Keratinocyte (primary cell): ENCODE results near the gene SLC24A5. TPM values are rescaled to one million over a fixed set of nuclear protein-coding genes. Genes with fewer than 3 reads are reported as not detected.

Experiments
- DNase-seq: peaks from one replicate; pipeline ENCODE4 v3.0.0-alpha.2; 2011; ENCODE audit warnings: low read depth, missing footprints, low spot score
- FAIRE-seq: peaks from 2 replicates; lab custom pipeline; 2011; peaks lifted over from hg19 to GRCh38; lab: Jason Lieb, UNC
- H2AFZ ChIP-seq: 2 replicates; pipeline ENCODE4 v1.6.0; 2012; ENCODE audit warnings: low read length, control low read depth, inconsistent platforms; ENCODE audit not compliant: control insufficient read depth
- H3K27ac ChIP-seq: 2 replicates; pipeline ENCODE4 v1.5.1; 2011; ENCODE audit warnings: low read length; ENCODE audit not compliant: control insufficient read depth, insufficient read depth
- H3K27me3 ChIP-seq: 3 replicates; pipeline ENCODE4 v1.6.0; 2011; ENCODE audit warnings: low read length; ENCODE audit not compliant: control insufficient read depth, insufficient read depth; ENCODE audit errors: extremely low read depth
- H3K36me3 ChIP-seq, 2 experiments: 2 replicates in 1 of 2; 3 replicates in 1 of 2; pipeline ENCODE4 v1.5.1; 2011; ENCODE audit warnings: low read length in 2 of 2, mild to moderate bottlenecking in 1 of 2; ENCODE audit not compliant: control insufficient read depth in 2 of 2, insufficient read depth in 2 of 2; ENCODE audit errors: extremely low read depth in 1 of 2
- H3K4me1 ChIP-seq: 3 replicates; pipeline ENCODE4 v1.5.1; 2011; ENCODE audit warnings: low read length; ENCODE audit not compliant: control insufficient read depth, insufficient read depth; ENCODE audit errors: extremely low read depth
- H3K4me2 ChIP-seq: 3 replicates; pipeline ENCODE4 v1.6.0; 2011; ENCODE audit warnings: low read depth, low read length; ENCODE audit not compliant: control insufficient read depth, insufficient read depth; ENCODE audit errors: extremely low read depth
- H3K4me3 ChIP-seq, 3 experiments: fragments of 200-600 bp in 1 of 3; sonication (generic) in 1 of 3; 2 replicates in 2 of 3; 3 replicates in 1 of 3; pipeline ENCODE4 v1.5.1; 2011 to 2016; ENCODE audit warnings: low read length in 3 of 3, mild to moderate bottlenecking in 3 of 3, control low read depth in 2 of 3, inconsistent platforms in 1 of 3, low read depth in 1 of 3, mixed read lengths in 1 of 3, mixed run types in 1 of 3, moderate library complexity in 1 of 3; ENCODE audit not compliant: control insufficient read depth in 2 of 3, insufficient read depth in 2 of 3; ENCODE audit errors: extremely low read depth in 1 of 3
- H3K79me2 ChIP-seq: 2 replicates; pipeline ENCODE4 v1.6.0; 2012; ENCODE audit warnings: low read length; ENCODE audit not compliant: control insufficient read depth, insufficient read depth
- H3K9ac ChIP-seq: 3 replicates; pipeline ENCODE4 v1.6.0; 2011; ENCODE audit warnings: low read length; ENCODE audit not compliant: control insufficient read depth, insufficient read depth; ENCODE audit errors: extremely low read depth
- H3K9me1 ChIP-seq: 3 replicates; pipeline ENCODE4 v1.6.0; 2011; ENCODE audit warnings: low read length; ENCODE audit not compliant: control insufficient read depth, insufficient read depth; ENCODE audit errors: extremely low read depth
- H3K9me3 ChIP-seq: 2 replicates; pipeline ENCODE4 v1.5.1; 2012; ENCODE audit warnings: low read depth, low read length; ENCODE audit not compliant: control insufficient read depth
- H4K20me1 ChIP-seq: 3 replicates; pipeline ENCODE4 v1.6.0; 2011; ENCODE audit warnings: low read length; ENCODE audit not compliant: control insufficient read depth, insufficient read depth; ENCODE audit errors: extremely low read depth
- CTCF ChIP-seq, 3 experiments: IDR thresholded peaks in 1 of 3; conservative IDR thresholded peaks in 1 of 3; optimal IDR thresholded peaks in 1 of 3; 2 replicates in 2 of 3; 3 replicates in 1 of 3; pipeline versions ENCODE3 to v1.5.1; 2011; ENCODE audit warnings: low read length in 3 of 3, mild to moderate bottlenecking in 3 of 3, moderate library complexity in 2 of 3, control low read depth in 1 of 3, inconsistent platforms in 1 of 3; ENCODE audit not compliant: insufficient read depth in 2 of 3; ENCODE audit errors: extremely low read depth in 1 of 3
- EZH2 ChIP-seq: IDR thresholded peaks from one replicate; pipeline ENCODE4 v1.6.1; 2012; ENCODE audit warnings: inconsistent platforms, mild to moderate bottlenecking, low read length, moderate library complexity
- dilution Hi-C: fragments of 300-500 bp; cut with MboI; formaldehyde crosslinking; loops from one replicate; pipeline ENCODE4 v1.7.0; 2020; ENCODE audit warnings: low sequenced_read_pairs; ENCODE audit not compliant: extremely low pct_ligation_motif_present
- polyA plus RNA-seq, 5 experiments: library from polyadenylated mRNA; depleted of rRNA in 3 of 5; stranded (reverse) in 3 of 5; stranded (forward) in 1 of 5; unstranded in 1 of 5; fragments of >200 nt; gene quantifications; 1 replicate in 1 of 5; 2 replicates in 3 of 5; 3 replicates in 1 of 5; pipeline versions ENCODE4 v1.2.1 to v1.2.3, GENCODE V29; 2011 to 2012; ENCODE audit warnings: missing spikeins in 2 of 5, low read depth in 1 of 5, low replicate concordance in 1 of 5

Gene SLC24A5
- polyA plus RNA-seq, 1 donor (not counting 4 experiments of a cell fraction or from before 2014, with no cell fraction given) = 0.04 TPM

GRCh38 chr15:48186271-48186670, 65.5 kb downstream of the SLC24A5 start:
- Histone ChIP-seq H3K27me3 (peaks cover under 1% of the 10 kb centered on the region), H3K4me2 (no peak overlapping the region), H3K4me3 (no peak overlapping the region), H3K36me3 (no peaks in the 10 kb centered on the region), H3K4me1 (no peaks in the 10 kb centered on the region), H3K79me2 (no peaks in the 10 kb centered on the region), H3K9ac (no peak overlapping the region), H4K20me1 (no peaks in the 10 kb centered on the region), H3K9me3 (no peaks in the 10 kb centered on the region), H3K27ac (no peak overlapping the region), H2AFZ (no peak overlapping the region), H3K9me1 (no peaks in the 10 kb centered on the region)
- dilution Hi-C loops = no loop called here
- DNase-seq (no peak), FAIRE-seq (no peak)
- TF ChIP-seq EZH2 (no peak), CTCF (optimal IDR thresholded peaks at IDR 0.05 in 1 of 3, IDR thresholded peaks at IDR 0.05 in 1 of 3, conservative IDR thresholded peaks at IDR 0.05 in 1 of 3; ENCODE audit: extremely low read depth in 1 of 3, insufficient read depth in 2 of 3, low read length in 3 of 3) (no peak)

- H3K4me1 ChIP-seq = no peaks in the 10 kb centered on the region
- H2AFZ ChIP-seq = no peak overlapping the region
- no peaks in the 10 kb centered on the region for H3K9me1 ChIP-seq
- no peak for TF ChIP-seq EZH2
- peak overlapping the region; percentile 57 for H3K4me2 ChIP-seq
- no peak overlapping the region for H3K9ac ChIP-seq
- H3K9me3 ChIP-seq = no peaks in the 10 kb centered on the region
- no peak for FAIRE-seq
- H4K20me1 ChIP-seq = no peaks in the 10 kb centered on the region
- DNase-seq = peak; percentile 4
- no peaks in the 10 kb centered on the region for H3K79me2 ChIP-seq
- dilution Hi-C loops = no loop called here
- no peaks in the 10 kb centered on the region for H3K36me3 ChIP-seq
- H3K27ac ChIP-seq = no peak overlapping the region
- H3K27me3 ChIP-seq = peaks cover 11% of the 10 kb centered on the region
- H3K4me3 ChIP-seq = no peak overlapping the region
Observed at GRCh38 chr15:48190932-48191573, 70.3 kb downstream of the SLC24A5 start.
